ENCODE data around the gene PACSIN2. TPM values are rescaled to one million over a fixed set of nuclear protein-coding genes. Genes with fewer than 3 reads are reported as not detected.

PACSIN2 gene
- total and polyA plus RNA-seq, 2 experiments from 2014 or later, result 23.5 to 57.3 TPM

- TF ChIP-seq, protein P1, sequence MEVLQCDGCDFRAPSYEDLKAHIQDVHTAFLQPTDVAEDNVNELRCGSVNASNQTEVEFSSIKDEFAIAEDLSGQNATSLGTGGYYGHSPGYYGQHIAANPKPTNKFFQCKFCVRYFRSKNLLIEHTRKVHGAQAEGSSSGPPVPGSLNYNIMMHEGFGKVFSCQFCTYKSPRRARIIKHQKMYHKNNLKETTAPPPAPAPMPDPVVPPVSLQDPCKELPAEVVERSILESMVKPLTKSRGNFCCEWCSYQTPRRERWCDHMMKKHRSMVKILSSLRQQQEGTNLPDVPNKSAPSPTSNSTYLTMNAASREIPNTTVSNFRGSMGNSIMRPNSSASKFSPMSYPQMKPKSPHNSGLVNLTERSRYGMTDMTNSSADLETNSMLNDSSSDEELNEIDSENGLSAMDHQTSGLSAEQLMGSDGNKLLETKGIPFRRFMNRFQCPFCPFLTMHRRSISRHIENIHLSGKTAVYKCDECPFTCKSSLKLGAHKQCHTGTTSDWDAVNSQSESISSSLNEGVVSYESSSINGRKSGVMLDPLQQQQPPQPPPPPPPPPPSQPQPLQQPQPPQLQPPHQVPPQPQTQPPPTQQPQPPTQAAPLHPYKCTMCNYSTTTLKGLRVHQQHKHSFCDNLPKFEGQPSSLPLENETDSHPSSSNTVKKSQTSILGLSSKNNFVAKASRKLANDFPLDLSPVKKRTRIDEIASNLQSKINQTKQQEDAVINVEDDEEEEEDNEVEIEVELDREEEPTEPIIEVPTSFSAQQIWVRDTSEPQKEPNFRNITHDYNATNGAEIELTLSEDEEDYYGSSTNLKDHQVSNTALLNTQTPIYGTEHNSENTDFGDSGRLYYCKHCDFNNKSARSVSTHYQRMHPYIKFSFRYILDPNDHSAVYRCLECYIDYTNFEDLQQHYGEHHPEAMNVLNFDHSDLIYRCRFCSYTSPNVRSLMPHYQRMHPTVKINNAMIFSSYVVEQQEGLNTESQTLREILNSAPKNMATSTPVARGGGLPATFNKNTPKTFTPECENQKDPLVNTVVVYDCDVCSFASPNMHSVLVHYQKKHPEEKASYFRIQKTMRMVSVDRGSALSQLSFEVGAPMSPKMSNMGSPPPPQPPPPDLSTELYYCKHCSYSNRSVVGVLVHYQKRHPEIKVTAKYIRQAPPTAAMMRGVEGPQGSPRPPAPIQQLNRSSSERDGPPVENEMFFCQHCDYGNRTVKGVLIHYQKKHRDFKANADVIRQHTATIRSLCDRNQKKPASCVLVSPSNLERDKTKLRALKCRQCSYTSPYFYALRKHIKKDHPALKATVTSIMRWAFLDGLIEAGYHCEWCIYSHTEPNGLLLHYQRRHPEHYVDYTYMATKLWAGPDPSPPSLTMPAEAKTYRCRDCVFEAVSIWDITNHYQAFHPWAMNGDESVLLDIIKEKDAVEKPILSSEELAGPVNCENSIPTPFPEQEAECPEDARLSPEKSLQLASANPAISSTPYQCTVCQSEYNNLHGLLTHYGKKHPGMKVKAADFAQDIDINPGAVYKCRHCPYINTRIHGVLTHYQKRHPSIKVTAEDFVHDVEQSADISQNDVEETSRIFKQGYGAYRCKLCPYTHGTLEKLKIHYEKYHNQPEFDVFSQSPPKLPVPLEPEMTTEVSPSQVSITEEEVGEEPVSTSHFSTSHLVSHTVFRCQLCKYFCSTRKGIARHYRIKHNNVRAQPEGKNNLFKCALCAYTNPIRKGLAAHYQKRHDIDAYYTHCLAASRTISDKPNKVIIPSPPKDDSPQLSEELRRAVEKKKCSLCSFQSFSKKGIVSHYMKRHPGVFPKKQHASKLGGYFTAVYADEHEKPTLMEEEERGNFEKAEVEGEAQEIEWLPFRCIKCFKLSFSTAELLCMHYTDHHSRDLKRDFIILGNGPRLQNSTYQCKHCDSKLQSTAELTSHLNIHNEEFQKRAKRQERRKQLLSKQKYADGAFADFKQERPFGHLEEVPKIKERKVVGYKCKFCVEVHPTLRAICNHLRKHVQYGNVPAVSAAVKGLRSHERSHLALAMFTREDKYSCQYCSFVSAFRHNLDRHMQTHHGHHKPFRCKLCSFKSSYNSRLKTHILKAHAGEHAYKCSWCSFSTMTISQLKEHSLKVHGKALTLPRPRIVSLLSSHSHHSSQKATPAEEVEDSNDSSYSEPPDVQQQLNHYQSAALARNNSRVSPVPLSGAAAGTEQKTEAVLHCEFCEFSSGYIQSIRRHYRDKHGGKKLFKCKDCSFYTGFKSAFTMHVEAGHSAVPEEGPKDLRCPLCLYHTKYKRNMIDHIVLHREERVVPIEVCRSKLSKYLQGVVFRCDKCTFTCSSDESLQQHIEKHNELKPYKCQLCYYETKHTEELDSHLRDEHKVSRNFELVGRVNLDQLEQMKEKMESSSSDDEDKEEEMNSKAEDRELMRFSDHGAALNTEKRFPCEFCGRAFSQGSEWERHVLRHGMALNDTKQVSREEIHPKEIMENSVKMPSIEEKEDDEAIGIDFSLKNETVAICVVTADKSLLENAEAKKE (CRISPR knock-in tag; IDR thresholded peaks at IDR 0.05), result no peak
- TF ChIP-seq REST (IDR thresholded peaks at IDR 0.05; ENCODE audit: unreplicated experiment), result no peak
These were observed 31.5 kb downstream of the PACSIN2 start (continued) for GRCh38 chr22:42983470-42983869.

DNA sequence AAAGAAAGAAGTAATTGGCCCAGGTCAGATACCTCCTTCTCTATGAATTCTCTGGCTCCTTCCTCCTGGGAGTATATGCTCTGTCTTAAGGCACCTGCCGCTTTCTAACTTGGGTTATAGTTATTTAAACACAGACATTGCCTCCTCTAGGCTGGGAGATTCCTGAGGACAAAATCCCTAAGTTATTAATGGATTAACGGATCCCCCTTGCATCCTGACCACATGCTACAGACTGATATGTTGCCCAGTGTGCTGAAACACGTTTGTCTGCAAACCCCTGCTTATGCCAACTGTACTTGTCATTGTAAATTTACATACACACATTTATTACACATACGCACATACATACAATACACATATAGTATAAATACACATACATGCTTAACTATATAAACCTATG is 35.3 kb downstream of the PACSIN2 start:
- Histone ChIP-seq H3K79me2 (replicated peaks; ENCODE audit: insufficient read depth) (peaks cover 77% of the 10 kb centered on the region), H3K27me3 (ENCODE audit: insufficient read depth) (no peaks in the 10 kb centered on the region), H3F3A (replicated peaks; ENCODE audit: low read depth) (no peaks in the 10 kb centered on the region), H3K4me1 (ENCODE audit: insufficient read depth) (peaks cover 31% of the 10 kb centered on the region), H3K4me2 (no peak overlapping the region), H3K36me3 (ENCODE audit: insufficient read depth) (no peaks in the 10 kb centered on the region), H4K20me1 (replicated peaks; ENCODE audit: insufficient read depth) (peaks cover 24% of the 10 kb centered on the region), H3K4me3 (no peak overlapping the region), H2AFZ (no peak overlapping the region), H3K9me2 (ENCODE audit: insufficient read depth) (no peaks in the 10 kb centered on the region), H3K27ac (ENCODE audit: low read depth) (no peak overlapping the region)
- DNase-seq (ENCODE audit: low spot score) (no peak), ATAC-seq (no peak)
- peaks cover 4% of the 10 kb centered on the region for H3K27me3 Mint-ChIP-seq (ENCODE audit: insufficient read depth, low read depth, poor library complexity)
- H3K9me3 Mint-ChIP-seq, result peaks cover 20% of the 10 kb centered on the region; the same call in 2 of the 3 replicates
- H3K4me1 Mint-ChIP-seq, result peaks cover 34% of the 10 kb centered on the region
- peaks cover 17% of the 10 kb centered on the region for H3K36me3 Mint-ChIP-seq (ENCODE audit: low read depth)
- H3K27ac Mint-ChIP-seq, result no peak overlapping the region
- no peak overlapping the region for H3K4me3 Mint-ChIP-seq
- TF ChIP-seq POLR2AphosphoS5 (IDR thresholded peaks at IDR 0.05; ENCODE audit: low read depth) (no peak), CREB1 (CRISPR knock-in tag; IDR thresholded peaks at IDR 0.05; ENCODE audit: low read depth) (no peak), REST (IDR thresholded peaks at IDR 0.05; ENCODE audit: unreplicated experiment) (no peak), EZH2 (IDR thresholded peaks at IDR 0.05; ENCODE audit: low read depth, unreplicated experiment) (no peak), STAT1 (IDR thresholded peaks at IDR 0.05; ENCODE audit: unreplicated experiment) (no peak)

Data from GM23338 (cell line).